ENCODE data around the gene ST14.
"Not testable (repeated sequence)": the region's sequence is repeated elsewhere in the genome, so short reads cannot be mapped to it uniquely, and the experiment has no call there.

The ST14 gene

DNA sequence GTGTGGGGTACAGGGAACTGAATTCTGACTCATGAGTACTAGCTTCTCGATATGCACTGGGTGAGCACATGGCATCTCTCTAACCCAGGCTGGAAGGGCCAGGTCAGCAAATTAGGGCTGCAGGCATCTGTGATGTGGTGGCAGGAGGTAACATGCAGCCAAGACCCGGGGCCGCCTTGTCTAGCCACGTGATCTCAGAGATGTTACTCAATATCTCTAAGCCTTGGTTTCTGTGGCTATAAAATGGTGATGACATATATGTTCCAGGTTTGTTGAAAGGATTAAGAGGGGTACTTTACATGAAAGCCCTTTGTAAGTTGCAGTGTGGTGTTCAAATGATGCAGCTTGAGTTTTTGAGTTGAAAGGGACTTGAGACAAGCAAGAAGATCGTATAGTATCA, 3.2 kb downstream of the ST14 start:
- H3K27ac ChIP-seq (ENCODE audit: low read depth, low read length) = no peak overlapping the region
- peaks cover 0 to 3% of the 10 kb centered on the region in 2 donors for H3K27me3 ChIP-seq (ENCODE audit: control insufficient read depth in 1 of 2, insufficient read depth in 2 of 2, low read length in 2 of 2)
- H3K4me3 ChIP-seq (ENCODE audit: low read depth in 1 of 2, low read length in 2 of 2) = peak overlapping the region; percentile 81 to 85
- peaks cover 55 to 63% of the 10 kb centered on the region in 2 donors for H3K4me1 ChIP-seq (ENCODE audit: control insufficient read depth in 1 of 2, insufficient read depth in 2 of 2, low read length in 2 of 2)
- no peaks in the 10 kb centered on the region for H3K9me3 ChIP-seq (ENCODE audit: control insufficient read depth in 1 of 2, low read length in 2 of 2)
- peak overlapping the region; percentile 3 to 22 for H3K9ac ChIP-seq (ENCODE audit: low read depth in 1 of 2, low read length in 2 of 2)
- peaks cover 0 to 7% of the 10 kb centered on the region in 2 donors for H3K36me3 ChIP-seq (ENCODE audit: control insufficient read depth in 1 of 2, insufficient read depth in 2 of 2, low read length in 2 of 2)

DNA sequence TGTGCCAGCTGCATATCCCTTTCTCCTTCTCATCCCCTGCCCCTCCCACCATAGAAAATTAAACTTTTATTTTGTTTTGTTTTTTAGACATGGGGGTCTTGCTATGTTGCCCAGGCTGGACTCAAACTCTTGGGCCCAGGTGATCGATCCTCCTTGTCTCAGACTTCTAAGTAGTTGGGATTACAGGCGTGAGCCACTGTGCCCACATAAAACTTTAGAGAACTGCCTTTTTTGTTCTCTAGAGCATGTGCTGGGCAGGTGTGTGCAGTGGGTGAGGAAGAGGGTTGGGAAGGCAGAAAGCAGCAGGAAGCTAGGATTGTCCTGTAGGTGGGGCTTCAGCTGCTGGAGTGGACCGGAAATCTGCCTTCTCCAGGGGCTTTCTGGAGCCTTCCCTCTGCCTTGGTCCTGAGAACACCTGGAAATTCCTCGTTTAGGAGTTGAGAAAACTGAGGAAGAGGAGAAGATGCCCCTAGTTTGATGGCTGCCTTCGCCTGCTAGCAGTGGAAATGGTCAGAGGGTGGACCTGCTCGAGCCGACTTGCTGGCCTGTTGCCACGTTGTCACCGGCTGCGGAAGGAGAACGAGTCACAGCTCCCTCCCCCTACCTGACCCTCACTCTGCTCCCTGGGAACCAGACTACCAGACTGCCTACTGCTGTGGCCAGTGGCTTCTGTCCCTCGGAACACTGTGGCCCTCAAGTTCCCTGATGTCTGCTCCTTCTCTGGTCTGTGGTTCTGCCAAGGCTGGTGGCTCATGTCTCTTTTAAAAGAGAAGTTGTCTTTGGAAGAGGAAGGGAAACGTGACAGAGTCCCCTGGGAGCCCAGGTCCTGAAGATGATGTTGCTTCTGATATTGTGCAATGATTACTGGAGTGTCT, 4.0 kb downstream of the ST14 start:
- Histone ChIP-seq H3K36me3 (ENCODE audit: control insufficient read depth in 1 of 2, insufficient read depth in 2 of 2, low read length in 2 of 2) (peaks cover 0 to 7% of the 10 kb centered on the region in 2 donors), H3K4me3 (ENCODE audit: low read depth in 1 of 2, low read length in 2 of 2) (peak overlapping the region; percentile 52 to 81), H3K27me3 (ENCODE audit: control insufficient read depth in 1 of 2, insufficient read depth in 2 of 2, low read length in 2 of 2) (peaks cover 0 to 3% of the 10 kb centered on the region in 2 donors), H3K9me3 (ENCODE audit: control insufficient read depth in 1 of 2, low read length in 2 of 2) (no peaks in the 10 kb centered on the region), H3K4me1 (ENCODE audit: control insufficient read depth in 1 of 2, insufficient read depth in 2 of 2, low read length in 2 of 2) (peaks cover 61 to 70% of the 10 kb centered on the region in 2 donors), H3K9ac (ENCODE audit: low read depth in 1 of 2, low read length in 2 of 2) (peak overlapping the region; percentile 4 to 22), H3K27ac (ENCODE audit: low read depth, low read length) (peak overlapping the region; percentile 54)

DNA sequence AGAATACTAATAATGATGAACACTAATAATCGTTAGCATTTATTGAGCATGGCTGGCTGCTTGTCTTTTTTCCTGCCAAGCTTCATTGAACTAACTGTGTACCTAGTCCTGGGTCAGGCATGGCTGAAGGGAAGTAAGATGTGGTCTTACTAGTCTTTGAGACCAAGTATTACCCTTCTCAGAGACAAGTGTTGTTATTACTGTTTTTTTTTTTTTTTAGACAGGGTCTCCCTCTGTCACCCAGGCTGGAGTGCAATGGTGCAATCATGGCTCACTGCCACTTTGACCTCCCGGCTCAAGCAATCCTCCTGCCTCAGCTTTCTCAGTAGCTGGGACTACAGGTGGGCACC, 4.6 kb downstream of the ST14 start:
- Histone ChIP-seq H3K27me3 (ENCODE audit: control insufficient read depth in 1 of 2, insufficient read depth in 2 of 2, low read length in 2 of 2) (peaks cover 0 to 3% of the 10 kb centered on the region in 2 donors), H3K27ac (ENCODE audit: low read depth, low read length) (no peak overlapping the region), H3K36me3 (ENCODE audit: control insufficient read depth in 1 of 2, insufficient read depth in 2 of 2, low read length in 2 of 2) (peaks cover 0 to 7% of the 10 kb centered on the region in 2 donors), H3K9me3 (ENCODE audit: control insufficient read depth in 1 of 2, low read length in 2 of 2) (no peaks in the 10 kb centered on the region), H3K9ac (ENCODE audit: low read depth in 1 of 2, low read length in 2 of 2) (peak overlapping the region; percentile 4 to 22), H3K4me1 (ENCODE audit: control insufficient read depth in 1 of 2, insufficient read depth in 2 of 2, low read length in 2 of 2) (peaks cover 57 to 64% of the 10 kb centered on the region in 2 donors), H3K4me3 (ENCODE audit: low read depth in 1 of 2, low read length in 2 of 2) (no peak overlapping the region)

DNA sequence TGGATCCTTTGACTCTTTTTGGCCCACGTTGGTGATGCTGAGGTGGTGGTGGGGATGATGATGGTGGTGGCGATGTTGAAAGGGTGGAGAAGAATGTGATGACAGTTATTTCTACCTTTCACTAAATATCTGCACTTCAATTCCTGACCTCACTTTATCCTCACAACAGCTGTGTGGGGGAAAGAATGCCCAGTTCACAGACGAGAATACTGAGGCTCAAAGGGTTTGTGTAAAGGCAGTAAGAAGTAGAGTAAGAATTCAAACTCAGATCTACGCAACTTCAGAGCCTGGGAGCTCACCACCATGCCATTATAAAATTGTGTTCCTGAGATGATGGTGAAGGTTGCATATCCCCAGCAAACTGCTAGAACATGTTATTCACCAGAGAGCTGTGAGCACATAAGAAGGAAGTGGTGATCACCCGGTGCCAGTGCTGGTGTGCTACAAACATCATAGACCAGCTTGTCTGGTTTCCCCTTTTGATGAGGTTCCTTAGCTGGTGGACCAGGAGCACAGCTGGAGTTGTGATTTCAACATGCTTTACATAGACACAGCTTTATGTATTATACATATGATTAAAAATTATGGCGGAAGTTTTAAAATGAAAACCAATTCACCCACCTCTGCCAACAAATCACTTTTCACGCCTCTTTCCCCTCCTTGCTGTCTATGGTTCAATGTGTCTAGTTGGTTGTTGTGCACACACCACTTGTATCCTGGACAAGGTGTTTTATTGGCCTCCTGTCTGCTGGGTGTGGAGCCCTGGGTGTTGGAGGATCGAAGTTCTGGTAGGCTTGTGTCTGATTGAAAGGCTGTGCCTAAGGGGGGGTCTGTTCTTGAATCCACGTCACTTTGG, 6.2 kb downstream of the ST14 start:
- Histone ChIP-seq H3K27ac (ENCODE audit: low read depth, low read length) (peak overlapping the region; percentile 48), H3K27me3 (ENCODE audit: control insufficient read depth in 1 of 2, insufficient read depth in 2 of 2, low read length in 2 of 2) (peaks cover 0 to 3% of the 10 kb centered on the region in 2 donors), H3K9me3 (ENCODE audit: control insufficient read depth in 1 of 2, low read length in 2 of 2) (no peaks in the 10 kb centered on the region), H3K36me3 (ENCODE audit: control insufficient read depth in 1 of 2, insufficient read depth in 2 of 2, low read length in 2 of 2) (peaks cover 0 to 7% of the 10 kb centered on the region in 2 donors), H3K4me1 (ENCODE audit: control insufficient read depth in 1 of 2, insufficient read depth in 2 of 2, low read length in 2 of 2) (peaks cover 70 to 76% of the 10 kb centered on the region in 2 donors), H3K9ac (ENCODE audit: low read depth in 1 of 2, low read length in 2 of 2) (peak overlapping the region; percentile 44 to 52), H3K4me3 (ENCODE audit: low read depth in 1 of 2, low read length in 2 of 2) (peak overlapping the region; percentile 38 to 45)

DNA sequence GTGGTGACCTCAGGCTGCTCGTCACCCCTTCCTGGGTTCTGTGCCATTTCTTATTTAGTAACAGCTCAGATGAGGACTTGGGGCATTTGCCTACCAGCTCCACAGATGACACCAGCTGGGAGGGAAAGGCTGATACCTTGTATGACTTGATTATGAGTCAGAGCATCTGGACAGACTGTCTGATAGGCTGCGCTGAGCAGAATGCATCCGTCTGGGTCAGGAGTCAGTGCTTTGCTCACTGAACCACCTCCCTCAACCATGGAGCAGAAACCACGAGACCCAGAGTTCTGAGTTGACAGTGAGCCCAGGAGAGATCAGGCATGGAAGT, 6.8 kb downstream of the ST14 start:
- Histone ChIP-seq H3K36me3 (ENCODE audit: control insufficient read depth in 1 of 2, insufficient read depth in 2 of 2, low read length in 2 of 2) (peaks cover 0 to 7% of the 10 kb centered on the region in 2 donors), H3K27ac (ENCODE audit: low read depth, low read length) (no peak overlapping the region), H3K4me1 (ENCODE audit: control insufficient read depth in 1 of 2, insufficient read depth in 2 of 2, low read length in 2 of 2) (peaks cover 70 to 78% of the 10 kb centered on the region in 2 donors), H3K27me3 (ENCODE audit: control insufficient read depth in 1 of 2, insufficient read depth in 2 of 2, low read length in 2 of 2) (no peaks in the 10 kb centered on the region), H3K4me3 (ENCODE audit: low read depth in 1 of 2, low read length in 2 of 2) (peak overlapping the region; percentile 14 to 45), H3K9me3 (ENCODE audit: control insufficient read depth in 1 of 2, low read length in 2 of 2) (no peaks in the 10 kb centered on the region), H3K9ac (ENCODE audit: low read depth in 1 of 2, low read length in 2 of 2) (peak overlapping the region in 1 of 2 donors; percentile 2)

DNA sequence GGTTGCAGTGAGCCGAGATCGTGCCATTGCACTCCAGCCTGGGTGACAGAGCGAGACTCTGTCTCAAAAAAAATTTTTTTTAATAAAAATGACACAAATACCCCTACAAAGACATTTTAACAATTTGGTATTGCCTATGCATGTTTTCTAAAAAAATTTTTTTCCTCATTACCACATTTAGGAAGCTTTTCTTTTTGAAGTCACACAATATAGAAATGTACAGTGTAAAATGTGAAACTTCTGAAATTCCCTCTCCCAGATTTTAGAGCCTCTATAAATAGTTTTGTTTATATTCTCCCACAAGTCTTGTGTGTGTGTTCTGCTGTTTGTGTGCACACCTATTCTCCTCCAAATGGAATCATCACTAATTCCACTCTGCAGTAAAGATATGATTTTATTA, 7.6 kb downstream of the ST14 start:
- Histone ChIP-seq H3K36me3 (ENCODE audit: control insufficient read depth in 1 of 2, insufficient read depth in 2 of 2, low read length in 2 of 2) (peaks cover 0 to 7% of the 10 kb centered on the region in 2 donors), H3K4me3 (ENCODE audit: low read depth in 1 of 2, low read length in 2 of 2) (no peak overlapping the region), H3K4me1 (ENCODE audit: control insufficient read depth in 1 of 2, insufficient read depth in 2 of 2, low read length in 2 of 2) (peaks cover 72 to 78% of the 10 kb centered on the region in 2 donors), H3K27ac (ENCODE audit: low read depth, low read length) (no peak overlapping the region), H3K9me3 (ENCODE audit: control insufficient read depth in 1 of 2, low read length in 2 of 2) (no peaks in the 10 kb centered on the region), H3K27me3 (ENCODE audit: control insufficient read depth in 1 of 2, insufficient read depth in 2 of 2, low read length in 2 of 2) (no peaks in the 10 kb centered on the region), H3K9ac (ENCODE audit: low read depth in 1 of 2, low read length in 2 of 2) (no peak overlapping the region)

DNA sequence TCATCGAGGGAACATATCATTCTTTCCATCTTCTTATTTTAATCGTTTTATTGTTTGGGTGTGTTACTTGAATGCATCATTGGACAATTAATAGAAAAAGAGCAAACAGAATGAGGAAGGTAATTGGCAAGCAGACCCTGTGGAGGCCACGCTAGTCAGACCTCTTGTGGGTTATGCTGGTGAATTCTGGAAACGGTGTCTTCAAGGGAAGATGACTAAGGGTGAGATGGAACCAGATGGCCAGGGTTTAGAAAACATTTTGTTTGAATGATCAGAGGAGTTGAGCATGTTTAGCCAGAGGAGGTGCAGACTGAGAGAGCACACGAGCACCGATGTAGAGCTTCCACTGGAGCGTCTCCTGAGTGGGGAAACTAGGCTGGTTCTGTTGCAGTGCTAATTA, 8.5 kb downstream of the ST14 start:
- no peaks in the 10 kb centered on the region for H3K27me3 ChIP-seq (ENCODE audit: control insufficient read depth in 1 of 2, insufficient read depth in 2 of 2, low read length in 2 of 2)
- no peak overlapping the region for H3K9ac ChIP-seq (ENCODE audit: low read depth in 1 of 2, low read length in 2 of 2)
- peaks cover 68% of the 10 kb centered on the region in 2 donors for H3K4me1 ChIP-seq (ENCODE audit: control insufficient read depth in 1 of 2, insufficient read depth in 2 of 2, low read length in 2 of 2)
- H3K4me3 ChIP-seq (ENCODE audit: low read depth in 1 of 2, low read length in 2 of 2) = no peak overlapping the region
- H3K9me3 ChIP-seq (ENCODE audit: control insufficient read depth in 1 of 2, low read length in 2 of 2) = no peaks in the 10 kb centered on the region
- no peak overlapping the region for H3K27ac ChIP-seq (ENCODE audit: low read depth, low read length)
- H3K36me3 ChIP-seq (ENCODE audit: control insufficient read depth in 1 of 2, insufficient read depth in 2 of 2, low read length in 2 of 2) = peaks cover 0 to 3% of the 10 kb centered on the region in 2 donors

DNA sequence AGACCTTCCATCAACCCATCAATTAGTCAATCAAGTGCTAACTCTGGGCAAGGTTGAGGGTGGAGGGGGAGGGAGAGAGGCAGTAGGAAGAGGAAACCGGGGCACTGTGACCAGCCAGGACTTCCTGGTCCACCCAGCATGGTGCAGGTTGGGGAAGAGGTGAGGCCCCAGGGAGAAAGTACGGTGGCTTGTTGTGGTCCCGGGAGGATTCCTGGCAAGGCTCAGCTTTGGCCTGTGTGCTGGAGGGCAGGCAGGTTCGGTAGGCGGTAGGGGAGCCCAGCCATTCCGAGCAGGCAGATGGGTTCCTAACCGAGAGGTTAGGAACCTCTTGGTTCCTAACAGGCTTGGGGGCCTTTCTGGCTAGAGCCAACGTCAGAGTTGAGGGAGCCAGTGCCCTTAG, 10.8 kb downstream of the ST14 start:
- peaks cover 5 to 6% of the 10 kb centered on the region in 2 donors for H3K36me3 ChIP-seq (ENCODE audit: control insufficient read depth in 1 of 2, insufficient read depth in 2 of 2, low read length in 2 of 2)
- H3K4me1 ChIP-seq (ENCODE audit: control insufficient read depth in 1 of 2, insufficient read depth in 2 of 2, low read length in 2 of 2) = peaks cover 49 to 50% of the 10 kb centered on the region in 2 donors
- no peaks in the 10 kb centered on the region for H3K9me3 ChIP-seq (ENCODE audit: control insufficient read depth in 1 of 2, low read length in 2 of 2)
- no peak overlapping the region for H3K9ac ChIP-seq (ENCODE audit: low read depth in 1 of 2, low read length in 2 of 2)
- H3K4me3 ChIP-seq (ENCODE audit: low read depth in 1 of 2, low read length in 2 of 2) = no peak overlapping the region
- no peak overlapping the region for H3K27ac ChIP-seq (ENCODE audit: low read depth, low read length)
- no peaks in the 10 kb centered on the region for H3K27me3 ChIP-seq (ENCODE audit: control insufficient read depth in 1 of 2, insufficient read depth in 2 of 2, low read length in 2 of 2)

DNA sequence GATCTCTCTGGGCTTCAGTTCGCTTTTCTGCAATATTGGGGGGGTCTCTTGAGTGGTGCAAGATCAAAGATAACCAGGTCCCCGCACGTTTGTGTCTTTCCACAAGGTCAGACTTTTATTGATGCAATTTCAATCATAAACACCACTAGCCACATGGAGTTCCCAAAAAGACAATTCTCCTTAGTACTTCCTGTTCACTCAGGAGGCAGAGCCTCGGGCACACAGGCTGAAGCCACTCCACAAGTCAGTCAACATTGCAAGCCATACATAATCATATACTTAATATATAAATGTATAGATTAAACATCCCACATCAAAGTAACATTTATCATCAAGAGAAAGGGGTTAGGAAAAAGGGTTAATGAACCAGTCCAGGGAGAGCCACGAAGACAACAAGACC, 12.0 kb downstream of the ST14 start:
- Histone ChIP-seq H3K27me3 (ENCODE audit: control insufficient read depth in 1 of 2, insufficient read depth in 2 of 2, low read length in 2 of 2) (no peaks in the 10 kb centered on the region), H3K4me1 (ENCODE audit: control insufficient read depth in 1 of 2, insufficient read depth in 2 of 2, low read length in 2 of 2) (peaks cover 38% of the 10 kb centered on the region in 2 donors), H3K4me3 (ENCODE audit: low read depth in 1 of 2, low read length in 2 of 2) (no peak overlapping the region), H3K9me3 (ENCODE audit: control insufficient read depth in 1 of 2, low read length in 2 of 2) (no peaks in the 10 kb centered on the region), H3K36me3 (ENCODE audit: control insufficient read depth in 1 of 2, insufficient read depth in 2 of 2, low read length in 2 of 2) (peaks cover 5 to 6% of the 10 kb centered on the region in 2 donors), H3K9ac (ENCODE audit: low read depth in 1 of 2, low read length in 2 of 2) (no peak overlapping the region), H3K27ac (ENCODE audit: low read depth, low read length) (no peak overlapping the region)

DNA sequence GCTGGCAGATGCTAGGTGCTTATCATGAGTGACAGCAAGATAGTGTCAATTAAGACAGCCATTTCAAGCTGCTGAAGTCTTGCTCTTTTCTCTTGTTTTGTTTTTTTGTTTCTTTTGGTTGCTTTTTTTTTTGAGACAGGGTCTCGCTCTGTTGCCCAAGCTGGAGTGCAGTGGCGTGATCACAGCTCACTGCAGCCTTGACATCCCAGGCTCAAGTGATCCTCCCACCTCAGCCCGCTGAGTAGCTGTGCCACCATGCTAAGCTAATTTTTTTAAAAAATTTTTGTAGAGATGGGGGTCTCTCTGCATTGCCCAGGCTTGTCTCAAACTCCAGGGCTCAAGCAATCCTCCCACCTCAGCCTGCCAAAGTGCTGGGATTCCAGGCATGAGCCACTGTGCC, 12.4 kb downstream of the ST14 start:
- not testable (repeated sequence) for H3K27me3 ChIP-seq (ENCODE audit: control insufficient read depth in 1 of 2, insufficient read depth in 2 of 2, low read length in 2 of 2); H3K27ac ChIP-seq (ENCODE audit: low read depth, low read length); H3K36me3 ChIP-seq (ENCODE audit: control insufficient read depth in 1 of 2, insufficient read depth in 2 of 2, low read length in 2 of 2); H3K9me3 ChIP-seq (ENCODE audit: control insufficient read depth in 1 of 2, low read length in 2 of 2); H3K4me3 ChIP-seq (ENCODE audit: low read depth in 1 of 2, low read length in 2 of 2); H3K9ac ChIP-seq (ENCODE audit: low read depth in 1 of 2, low read length in 2 of 2)
- peaks cover 37 to 38% of the 10 kb centered on the region in 2 donors for H3K4me1 ChIP-seq (ENCODE audit: control insufficient read depth in 1 of 2, insufficient read depth in 2 of 2, low read length in 2 of 2)

Data from duodenal mucosa (tissue), 2 donors.